Astrocyte (in vitro differentiated cells and primary cell): ENCODE measurements around the gene CISH. TPM values are rescaled to one million over a fixed set of nuclear protein-coding genes. Genes with fewer than 3 reads are reported as not detected.

Source experiments
- DNase-seq: peaks from one replicate; pipeline ENCODE4 v3.0.0-alpha.2; 2010; ENCODE audit warnings: low read depth
- FAIRE-seq: peaks from 2 replicates; lab custom pipeline; 2011; peaks lifted over from hg19 to GRCh38; lab: Jason Lieb, UNC
- H2AFZ ChIP-seq: 2 replicates; pipeline ENCODE4 v1.6.0; 2012; ENCODE audit warnings: low read depth, low read length, inconsistent platforms
- H3K27ac ChIP-seq: 2 replicates; pipeline ENCODE4 v1.5.1; 2011; ENCODE audit warnings: low read depth, low read length, inconsistent platforms
- H3K27me3 ChIP-seq: 2 replicates; pipeline ENCODE4 v1.6.0; 2011; ENCODE audit warnings: low read length, inconsistent platforms; ENCODE audit not compliant: insufficient read depth
- H3K36me3 ChIP-seq: 2 replicates; pipeline ENCODE4 v1.5.1; 2011; ENCODE audit warnings: low read length, inconsistent platforms; ENCODE audit not compliant: insufficient read depth
- H3K4me1 ChIP-seq: 2 replicates; pipeline ENCODE4 v1.5.1; 2011; ENCODE audit warnings: low read length, inconsistent platforms; ENCODE audit not compliant: insufficient read depth
- H3K4me2 ChIP-seq: 2 replicates; pipeline ENCODE4 v1.6.0; 2012; ENCODE audit warnings: low read length, inconsistent platforms
- H3K4me3 ChIP-seq: 2 replicates; pipeline ENCODE4 v1.5.1; 2011; ENCODE audit warnings: low read depth, mild to moderate bottlenecking, low read length, inconsistent platforms; ENCODE audit not compliant: insufficient read depth
- H3K79me2 ChIP-seq: 2 replicates; pipeline ENCODE4 v1.6.0; 2012; ENCODE audit warnings: mild to moderate bottlenecking, low read length, inconsistent platforms; ENCODE audit not compliant: insufficient read depth
- H3K9ac ChIP-seq: 2 replicates; pipeline ENCODE4 v1.6.0; 2012; ENCODE audit warnings: mild to moderate bottlenecking, low read length, inconsistent platforms
- H3K9me3 ChIP-seq: 2 replicates; pipeline ENCODE4 v1.5.1; 2012; ENCODE audit warnings: low read depth, mild to moderate bottlenecking, low read length, inconsistent platforms; ENCODE audit not compliant: insufficient read depth
- H4K20me1 ChIP-seq: 2 replicates; pipeline ENCODE4 v1.6.0; 2012; ENCODE audit warnings: low read length, inconsistent platforms; ENCODE audit not compliant: insufficient read depth
- H3K27ac Mint-ChIP-seq: one replicate; pipeline ENCODE4 v1.8.0; 2021; ENCODE audit warnings: mild to moderate bottlenecking, mixed read lengths; ENCODE audit not compliant: unreplicated experiment
- H3K27me3 Mint-ChIP-seq: one replicate; pipeline ENCODE4 v1.8.0; 2021; ENCODE audit warnings: low read depth, mixed read lengths; ENCODE audit not compliant: unreplicated experiment
- H3K36me3 Mint-ChIP-seq: one replicate; pipeline ENCODE4 v1.8.0; 2021; ENCODE audit warnings: low read depth, mixed read lengths; ENCODE audit not compliant: unreplicated experiment
- H3K4me1 Mint-ChIP-seq: one replicate; pipeline ENCODE4 v1.8.0; 2021; ENCODE audit warnings: low read depth, mixed read lengths; ENCODE audit not compliant: unreplicated experiment
- H3K4me3 Mint-ChIP-seq: one replicate; pipeline ENCODE4 v1.8.0; 2021; ENCODE audit warnings: mild to moderate bottlenecking, moderate library complexity, mixed read lengths; ENCODE audit not compliant: unreplicated experiment
- H3K9me3 Mint-ChIP-seq: one replicate; pipeline ENCODE4 v1.8.0; 2021; ENCODE audit warnings: mild to moderate bottlenecking, mixed read lengths; ENCODE audit not compliant: unreplicated experiment
- CTCF ChIP-seq: IDR thresholded peaks from 2 replicates; pipeline ENCODE4 v1.5.1; 2011; ENCODE audit warnings: low read depth, mild to moderate bottlenecking, inconsistent platforms, low read length, moderate library complexity; ENCODE audit not compliant: insufficient read depth
- EZH2 ChIP-seq: IDR thresholded peaks from 2 replicates; pipeline ENCODE4 v1.6.1; 2012; ENCODE audit warnings: mild to moderate bottlenecking, low read length, inconsistent platforms; ENCODE audit not compliant: insufficient read depth
- total RNA-seq: library from RNA; stranded (reverse); gene quantifications from 2 replicates; pipeline ENCODE4 v1.2.1, GENCODE V29; 2021

The CISH gene
- total RNA-seq, 1 donor from 2014 or later: 1.2 TPM

DNA sequence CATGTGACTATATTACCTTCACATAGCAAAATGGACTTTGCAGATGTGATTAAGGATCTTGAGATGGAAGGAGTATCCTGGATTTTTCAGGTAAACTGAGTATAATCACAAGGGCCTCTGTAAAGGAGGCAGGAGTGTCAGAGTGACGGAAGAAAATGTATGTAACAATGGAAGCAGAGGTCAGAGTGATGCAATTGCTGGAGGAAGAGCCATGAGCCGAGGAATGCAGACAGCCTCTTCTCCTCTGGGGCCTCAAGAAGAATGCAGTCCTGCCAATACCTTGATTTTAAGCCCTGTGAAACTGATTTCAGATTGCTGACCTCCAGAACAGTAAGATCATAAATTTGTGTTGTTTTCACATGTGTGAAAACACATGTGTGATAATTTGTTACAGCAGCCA, 27.2 kb downstream of the CISH start:
- Histone ChIP-seq H3K79me2 (no peaks in the 10 kb centered on the region), H3K36me3 (no peaks in the 10 kb centered on the region), H3K9me3 (no peaks in the 10 kb centered on the region), H3K4me2 (no peak overlapping the region), H3K4me3 (no peak overlapping the region), H3K9ac (no peak overlapping the region), H4K20me1 (no peaks in the 10 kb centered on the region), H3K27me3 (no peaks in the 10 kb centered on the region), H2AFZ (no peak overlapping the region), H3K27ac (no peak overlapping the region), H3K4me1 (no peaks in the 10 kb centered on the region)
- FAIRE-seq (no peak), DNase-seq (no peak)
- Mint-ChIP-seq H3K9me3 (no peaks in the 10 kb centered on the region), H3K4me3 (no peak overlapping the region), H3K36me3 (peaks cover 11% of the 10 kb centered on the region), H3K4me1 (peaks cover 12% of the 10 kb centered on the region), H3K27me3 (peaks cover 4% of the 10 kb centered on the region), H3K27ac (peak overlapping the region; percentile 60)
- TF ChIP-seq EZH2: no peak
- no peak for TF ChIP-seq CTCF

DNA sequence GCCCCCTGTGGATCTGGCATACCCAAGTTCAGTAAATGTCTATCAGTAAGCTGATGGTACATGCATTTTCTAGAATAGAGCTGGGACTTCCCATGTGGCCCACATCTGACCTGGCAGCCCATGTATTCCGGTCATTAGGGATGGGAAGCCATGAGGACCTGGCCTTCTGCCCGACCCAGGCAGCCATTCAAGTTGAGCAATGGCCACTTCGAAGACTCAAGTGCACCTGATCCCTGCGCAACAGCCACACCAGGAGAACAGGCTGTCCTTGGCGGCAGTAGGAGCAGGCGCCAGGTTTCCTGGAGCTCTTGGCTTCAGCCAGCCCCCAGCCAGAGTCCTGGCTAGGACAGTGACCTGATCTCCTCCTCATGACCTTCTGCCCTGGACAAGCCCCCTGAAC, 27.7 kb downstream of the CISH start:
- no peaks in the 10 kb centered on the region for H3K9me3 Mint-ChIP-seq
- H4K20me1 ChIP-seq: no peaks in the 10 kb centered on the region
- H2AFZ ChIP-seq: no peak overlapping the region
- no peaks in the 10 kb centered on the region for H3K9me3 ChIP-seq
- H3K36me3 ChIP-seq: no peaks in the 10 kb centered on the region
- TF ChIP-seq CTCF (no peak), EZH2 (no peak)
- no peaks in the 10 kb centered on the region for H3K27me3 ChIP-seq
- H3K27ac Mint-ChIP-seq: peak overlapping the region; percentile 60
- no peak overlapping the region for H3K27ac ChIP-seq
- no peak overlapping the region for H3K4me3 Mint-ChIP-seq
- H3K36me3 Mint-ChIP-seq: peaks cover 15% of the 10 kb centered on the region
- peaks cover 12% of the 10 kb centered on the region for H3K4me1 Mint-ChIP-seq
- FAIRE-seq (no peak), DNase-seq (no peak)
- H3K4me1 ChIP-seq: no peaks in the 10 kb centered on the region
- H3K9ac ChIP-seq: no peak overlapping the region
- no peak overlapping the region for H3K4me2 ChIP-seq
- H3K4me3 ChIP-seq: no peak overlapping the region
- peaks cover 4% of the 10 kb centered on the region for H3K27me3 Mint-ChIP-seq
- no peaks in the 10 kb centered on the region for H3K79me2 ChIP-seq

- Histone ChIP-seq H3K9ac (no peak overlapping the region), H3K4me1 (no peaks in the 10 kb centered on the region), H3K4me3 (no peak overlapping the region), H3K4me2 (no peak overlapping the region), H4K20me1 (no peaks in the 10 kb centered on the region), H2AFZ (no peak overlapping the region), H3K79me2 (no peaks in the 10 kb centered on the region), H3K27me3 (no peaks in the 10 kb centered on the region), H3K9me3 (no peaks in the 10 kb centered on the region), H3K27ac (no peak overlapping the region), H3K36me3 (peaks cover under 1% of the 10 kb centered on the region)
- DNase-seq: no peak
- Mint-ChIP-seq H3K27ac (no peak overlapping the region), H3K36me3 (peaks cover 20% of the 10 kb centered on the region), H3K9me3 (no peaks in the 10 kb centered on the region), H3K27me3 (no peaks in the 10 kb centered on the region), H3K4me1 (peaks cover 8% of the 10 kb centered on the region), H3K4me3 (no peak overlapping the region)
- no peak for FAIRE-seq
- TF ChIP-seq EZH2 (no peak), CTCF (no peak)
These were observed 29.5 kb downstream of the CISH start for GRCh38 chr3:50582083-50582482.
